KOPT-K1 (cell line): ENCODE results near the gene EXOC2.
"Not testable (repeated sequence)": the region's sequence is repeated elsewhere in the genome, so short reads cannot be mapped to it uniquely, and the experiment has no call there.

Experiments used
- H3K27ac ChIP-seq: fragments of 200-600 bp; sonication (generic); 2 replicates; pipeline ENCODE4 v1.5.1; 2016; ENCODE audit warnings: antibody characterized with exemption, mild to moderate bottlenecking, low read depth, low read length; ENCODE audit not compliant: poor library complexity, severe bottlenecking
- H3K36me3 ChIP-seq: fragments of 200-600 bp; sonication (generic); 2 replicates; pipeline ENCODE4 v1.5.1; 2017; ENCODE audit warnings: antibody characterized with exemption, mild to moderate bottlenecking, low read length, moderate library complexity; ENCODE audit not compliant: insufficient read depth
- H3K9me3 ChIP-seq: fragments of 200-600 bp; sonication (generic); 2 replicates; pipeline ENCODE4 v1.5.1; 2017; ENCODE audit warnings: antibody characterized with exemption, low read length, mild to moderate bottlenecking; ENCODE audit not compliant: insufficient read depth, poor library complexity, severe bottlenecking

The EXOC2 gene

GRCh38 chr6:568954-569523 lies 123.9 kb downstream of the EXOC2 start:
- Histone ChIP-seq H3K9me3 (no peaks in the 10 kb centered on the region), H3K36me3 (peaks cover 31% of the 10 kb centered on the region), H3K27ac (no peak overlapping the region)

- no peak overlapping the region for H3K27ac ChIP-seq
- H3K36me3 ChIP-seq: peaks cover 40% of the 10 kb centered on the region
- H3K9me3 ChIP-seq: no peaks in the 10 kb centered on the region
Observed at GRCh38 chr6:568085-568484, 124.9 kb downstream of the EXOC2 start.

- H3K36me3 ChIP-seq: peaks cover 59% of the 10 kb centered on the region
- H3K9me3 ChIP-seq: no peaks in the 10 kb centered on the region
- H3K27ac ChIP-seq: no peak overlapping the region
Observed at GRCh38 chr6:563863-564262, 129.1 kb downstream of the EXOC2 start.

- no peaks in the 10 kb centered on the region for H3K9me3 ChIP-seq
- no peak overlapping the region for H3K27ac ChIP-seq
- H3K36me3 ChIP-seq: peaks cover 54% of the 10 kb centered on the region
Observed at GRCh38 chr6:562052-562676, 130.8 kb downstream of the EXOC2 start.

GRCh38 chr6:561335-561734 lies 131.6 kb downstream of the EXOC2 start:
- H3K9me3 ChIP-seq, H3K27ac ChIP-seq: not testable (repeated sequence)
- peaks cover 59% of the 10 kb centered on the region for H3K36me3 ChIP-seq

- Histone ChIP-seq H3K36me3 (peaks cover 67% of the 10 kb centered on the region), H3K9me3 (no peaks in the 10 kb centered on the region), H3K27ac (no peak overlapping the region)
Observed at GRCh38 chr6:558959-559358, 134.0 kb downstream of the EXOC2 start.

GRCh38 chr6:558089-558488 lies 134.8 kb downstream of the EXOC2 start:
- Histone ChIP-seq H3K36me3 (peaks cover 66% of the 10 kb centered on the region), H3K27ac (no peak overlapping the region), H3K9me3 (no peaks in the 10 kb centered on the region)

GRCh38 chr6:551829-552350 lies 141.0 kb downstream of the EXOC2 start:
- Histone ChIP-seq H3K27ac (no peak overlapping the region), H3K9me3 (no peaks in the 10 kb centered on the region), H3K36me3 (peaks cover 49% of the 10 kb centered on the region)

GRCh38 chr6:551405-551804 lies 141.5 kb downstream of the EXOC2 start:
- Histone ChIP-seq H3K9me3 (no peaks in the 10 kb centered on the region), H3K36me3 (peaks cover 47% of the 10 kb centered on the region), H3K27ac (no peak overlapping the region)

GRCh38 chr6:549906-550305 lies 143.0 kb downstream of the EXOC2 start:
- H3K27ac ChIP-seq: no peak overlapping the region
- H3K36me3 ChIP-seq: peaks cover 32% of the 10 kb centered on the region
- no peaks in the 10 kb centered on the region for H3K9me3 ChIP-seq

GRCh38 chr6:548517-548916 lies 144.4 kb downstream of the EXOC2 start:
- H3K36me3 ChIP-seq: peaks cover 35% of the 10 kb centered on the region
- H3K27ac ChIP-seq: no peak overlapping the region
- no peaks in the 10 kb centered on the region for H3K9me3 ChIP-seq

GRCh38 chr6:548091-548490 lies 144.8 kb downstream of the EXOC2 start:
- H3K27ac ChIP-seq: no peak overlapping the region
- no peaks in the 10 kb centered on the region for H3K9me3 ChIP-seq
- H3K36me3 ChIP-seq: peaks cover 36% of the 10 kb centered on the region

GRCh38 chr6:540490-540889 lies 152.4 kb downstream of the EXOC2 start:
- no peak overlapping the region for H3K27ac ChIP-seq
- H3K9me3 ChIP-seq: peaks cover 8% of the 10 kb centered on the region
- peaks cover 31% of the 10 kb centered on the region for H3K36me3 ChIP-seq

- Histone ChIP-seq H3K9me3 (peaks cover 8% of the 10 kb centered on the region), H3K36me3 (peaks cover 10% of the 10 kb centered on the region)
Observed at GRCh38 chr6:537114-537513, 155.8 kb downstream of the EXOC2 start.

GRCh38 chr6:530425-530824 lies 162.5 kb downstream of the EXOC2 start:
- no peak overlapping the region for H3K27ac ChIP-seq
- H3K9me3 ChIP-seq: no peaks in the 10 kb centered on the region
- peaks cover 27% of the 10 kb centered on the region for H3K36me3 ChIP-seq

More at GRCh38 chr6:537114-537513, 155.8 kb downstream of the EXOC2 start:
- no peak overlapping the region for H3K27ac ChIP-seq

- Histone ChIP-seq H3K9me3 (no peaks in the 10 kb centered on the region), H3K27ac (no peak overlapping the region)
Observed at GRCh38 chr6:528989-529388, 163.9 kb downstream of the EXOC2 start.

More at GRCh38 chr6:528989-529388, 163.9 kb downstream of the EXOC2 start:
- H3K36me3 ChIP-seq: peaks cover 27% of the 10 kb centered on the region
